Body of pancreas (tissue), 4 donors: ENCODE results near the gene SUGCT.

Source experiments
- CTCF ChIP-seq, 7 experiments: fragments of 450-650 bp in 4 of 7; fragments of 200-600 bp in 3 of 7; sonication (generic) in 3 of 7; IDR thresholded peaks; one replicate each; pipeline ENCODE4 v1.5.1; 2016 to 2019; ENCODE audit warnings: antibody characterized with exemption in 7 of 7
- POLR2A ChIP-seq, 3 donors: fragments of 450-650 bp; IDR thresholded peaks; one replicate each; pipeline ENCODE4 v1.6.1; 2016; ENCODE audit warnings: antibody characterized with exemption in 3 of 3, mild to moderate bottlenecking in 2 of 3

- TF ChIP-seq CTCF (IDR thresholded peaks at IDR 0.05) (no peak), POLR2A (IDR thresholded peaks at IDR 0.05) (no peak)
Measured at GRCh38 chr7:40885503-40885902, 750.7 kb downstream of the SUGCT start.
